Stimulated activated CD4-positive, alpha-beta T cell treated with anti-CD3 and anti-CD28 coated beads, Interleukin-15, amount 100 ng/mL, for 1 hour (primary cell): Measurements from ENCODE around the gene PTX4.

ENCODE experiments used
- DNase-seq, 2 donors: peaks; one replicate each; pipeline ENCODE4 v3.0.0-alpha.2; 2020; ENCODE audit warnings: low read depth in 1 of 2, low spot score in 1 of 2

The PTX4 gene

DNA sequence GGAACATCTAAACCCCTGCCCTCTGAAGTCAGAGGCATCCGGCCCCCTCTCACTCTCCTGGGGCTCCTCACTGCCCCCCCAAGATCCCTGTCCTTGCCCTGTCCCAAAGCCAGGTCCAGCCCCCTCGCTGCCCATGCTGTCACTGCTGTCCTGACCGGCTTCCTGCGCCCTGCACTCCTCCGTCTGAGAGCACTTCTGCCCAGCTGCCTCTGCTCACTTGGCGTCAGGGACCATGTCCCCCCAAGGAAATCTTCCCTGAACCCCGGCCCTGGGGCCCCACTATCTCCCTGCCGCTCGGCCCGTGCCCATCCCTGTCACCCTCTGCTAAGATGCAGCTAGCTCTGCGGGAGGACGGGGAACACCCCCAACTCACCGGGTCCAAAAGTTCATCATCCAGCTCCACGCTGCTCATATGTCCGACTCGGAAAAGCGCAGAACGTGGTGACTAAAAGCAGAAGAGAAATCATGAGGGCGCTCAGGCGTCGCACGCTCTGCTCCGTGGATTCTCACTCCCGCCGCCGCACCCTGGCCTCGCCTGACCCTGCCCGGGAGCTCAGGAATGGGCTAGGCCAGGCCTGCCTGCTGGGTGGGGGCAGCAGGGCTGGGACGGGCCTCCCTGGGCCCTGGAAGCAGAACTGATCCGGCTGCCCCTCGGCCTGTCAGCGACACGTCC, 23.7 kb downstream of the PTX4 start:
- no peak for DNase-seq

DNA sequence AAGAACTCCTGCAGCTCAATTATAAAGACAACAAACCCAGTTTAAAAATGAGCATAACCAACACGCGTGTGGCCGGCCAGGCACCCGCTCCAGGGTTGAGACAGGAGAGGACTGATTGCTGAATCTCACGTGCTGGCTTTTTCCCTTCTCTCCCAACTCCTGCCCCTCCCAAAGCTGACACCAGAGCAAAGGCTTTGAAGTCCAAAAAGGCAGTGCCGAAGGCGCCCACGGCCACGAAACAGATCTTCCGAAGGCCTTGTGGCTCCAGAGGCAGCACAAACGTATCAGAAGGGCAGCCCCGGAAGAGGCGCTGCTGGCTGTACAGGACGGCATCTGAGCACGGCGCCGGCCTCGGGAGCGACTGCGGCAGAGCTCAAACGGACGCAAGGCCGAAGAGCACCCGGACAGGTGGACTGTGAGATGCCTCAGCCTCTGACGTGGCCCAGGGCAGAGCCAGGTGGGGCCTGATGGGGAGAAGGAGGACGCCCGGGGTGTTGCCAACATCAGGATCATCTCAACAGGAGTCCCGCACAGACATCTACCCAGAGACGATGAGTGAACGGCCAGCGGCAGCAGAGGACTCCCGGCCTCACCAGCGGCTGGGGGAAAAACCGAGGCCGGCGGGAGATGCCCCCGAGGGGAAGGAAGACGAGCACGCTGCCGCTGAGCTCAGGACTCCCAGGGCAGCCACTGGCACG, 24.4 kb downstream of the PTX4 start:
- no peak for DNase-seq

DNA sequence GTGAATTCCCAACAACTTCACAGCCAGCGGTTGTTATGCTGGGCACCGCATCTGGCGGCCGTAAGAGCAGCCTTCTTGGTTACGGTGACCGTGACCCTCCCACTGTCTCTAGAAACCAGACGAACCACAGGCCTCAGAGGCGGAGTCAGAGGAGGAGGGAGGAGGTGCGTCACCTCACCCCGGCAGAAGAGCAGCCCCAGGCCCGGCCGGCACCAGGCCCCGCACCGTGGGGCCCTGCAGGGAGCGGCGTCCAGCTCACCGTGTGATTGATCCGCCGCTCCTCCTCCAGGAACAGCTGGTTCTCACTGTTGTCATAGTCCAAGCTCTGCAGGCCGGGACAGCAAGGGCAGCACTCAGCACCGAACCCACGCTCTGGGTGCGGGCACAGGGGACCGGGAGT, 27.6 kb downstream of the PTX4 start:
- no peak for DNase-seq

DNA sequence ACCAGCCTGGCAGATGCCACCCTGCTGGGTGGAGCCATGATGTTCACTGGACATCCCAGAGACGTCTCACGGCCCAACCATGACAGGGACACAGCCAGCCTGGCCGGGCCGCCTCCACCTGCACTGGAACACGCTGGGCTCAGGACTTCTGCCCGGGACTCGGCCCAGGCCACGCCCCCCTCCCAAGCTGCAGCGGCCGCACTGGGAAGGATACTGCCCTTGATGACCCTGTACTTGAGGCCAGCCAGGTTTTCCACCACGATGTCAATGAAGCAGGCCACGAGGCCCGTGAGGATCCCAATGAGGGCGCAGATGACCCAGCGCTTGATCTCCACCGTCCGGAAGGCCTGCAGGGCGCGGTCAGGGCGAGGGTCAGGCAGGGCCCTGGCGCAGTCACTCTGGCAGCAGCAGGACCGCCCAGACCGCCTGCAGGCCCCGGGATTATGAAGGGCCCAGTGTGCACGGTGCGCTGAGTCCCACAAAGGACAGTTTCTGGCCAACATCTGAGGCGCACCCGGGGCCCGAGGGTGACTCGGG, 28.1 kb downstream of the PTX4 start:
- DNase-seq = no peak

DNA sequence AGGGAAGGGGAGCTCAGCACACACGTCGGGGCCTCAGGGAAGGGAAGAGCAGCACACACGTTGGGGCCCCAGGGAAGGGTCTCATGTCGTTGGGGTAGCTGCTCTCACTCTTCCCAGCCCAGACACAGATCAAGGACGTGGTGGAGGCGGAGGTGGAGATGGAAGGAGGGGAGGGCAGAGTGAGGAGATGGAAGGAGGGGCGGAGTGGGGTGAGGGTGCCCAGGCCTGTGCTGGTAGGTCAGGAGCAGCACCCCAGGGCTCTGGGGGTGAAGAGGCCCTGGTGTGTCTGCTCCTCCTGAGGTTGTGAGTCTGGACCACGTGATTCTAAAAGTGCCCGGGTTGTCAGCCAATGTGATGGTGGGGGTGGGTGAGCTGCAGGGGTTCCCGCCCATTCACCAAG, 28.8 kb downstream of the PTX4 start:
- no peak for DNase-seq

DNA sequence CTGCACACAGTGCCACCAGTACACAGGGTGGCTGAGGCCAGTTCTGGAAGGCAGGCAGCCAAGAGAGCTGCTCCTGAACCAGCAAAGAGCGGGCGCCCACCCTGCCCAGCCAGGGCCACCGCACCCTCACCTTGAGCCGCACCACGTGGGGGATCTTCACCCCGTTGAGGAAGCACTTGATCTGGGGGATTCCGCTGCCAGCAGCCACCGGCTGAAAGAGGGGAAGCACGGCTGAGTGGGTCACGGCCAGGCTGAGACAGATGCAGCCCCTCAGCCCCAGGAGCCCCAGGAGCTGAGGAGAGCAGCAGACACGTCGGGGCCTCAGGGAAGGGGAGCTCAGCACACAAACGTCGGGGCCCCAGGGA, 29.8 kb downstream of the PTX4 start:
- no peak for DNase-seq

DNA sequence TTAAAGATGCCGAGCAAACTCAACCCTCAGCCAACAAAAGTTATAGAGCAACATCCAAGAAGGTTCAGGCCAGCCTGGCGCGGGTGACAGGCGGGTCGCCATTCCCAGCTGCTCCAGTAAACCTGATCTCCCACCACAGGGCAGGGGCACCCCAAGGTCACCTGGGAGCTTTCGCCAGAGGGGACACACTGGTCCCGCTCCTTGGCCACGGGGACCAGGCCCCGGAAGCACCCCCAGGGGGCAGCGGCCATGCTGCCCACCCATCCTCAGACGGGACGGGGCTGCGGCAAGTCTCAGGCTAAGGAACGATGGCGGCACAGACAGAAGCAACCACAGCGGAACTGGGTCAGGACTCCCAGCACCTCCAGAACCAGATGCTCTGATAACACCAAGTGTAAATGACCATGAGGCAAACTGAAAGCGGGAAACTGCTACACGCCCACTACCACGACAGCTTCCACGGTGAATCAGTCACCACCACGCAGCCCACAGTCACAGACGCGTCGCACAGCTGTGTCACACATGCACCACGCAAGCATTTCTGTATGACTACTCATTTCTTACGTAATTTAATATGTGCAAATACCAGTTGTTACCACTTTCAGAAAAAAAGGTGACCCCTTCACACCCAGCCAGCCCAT, 30.3 kb downstream of the PTX4 start:
- no peak for DNase-seq

DNA sequence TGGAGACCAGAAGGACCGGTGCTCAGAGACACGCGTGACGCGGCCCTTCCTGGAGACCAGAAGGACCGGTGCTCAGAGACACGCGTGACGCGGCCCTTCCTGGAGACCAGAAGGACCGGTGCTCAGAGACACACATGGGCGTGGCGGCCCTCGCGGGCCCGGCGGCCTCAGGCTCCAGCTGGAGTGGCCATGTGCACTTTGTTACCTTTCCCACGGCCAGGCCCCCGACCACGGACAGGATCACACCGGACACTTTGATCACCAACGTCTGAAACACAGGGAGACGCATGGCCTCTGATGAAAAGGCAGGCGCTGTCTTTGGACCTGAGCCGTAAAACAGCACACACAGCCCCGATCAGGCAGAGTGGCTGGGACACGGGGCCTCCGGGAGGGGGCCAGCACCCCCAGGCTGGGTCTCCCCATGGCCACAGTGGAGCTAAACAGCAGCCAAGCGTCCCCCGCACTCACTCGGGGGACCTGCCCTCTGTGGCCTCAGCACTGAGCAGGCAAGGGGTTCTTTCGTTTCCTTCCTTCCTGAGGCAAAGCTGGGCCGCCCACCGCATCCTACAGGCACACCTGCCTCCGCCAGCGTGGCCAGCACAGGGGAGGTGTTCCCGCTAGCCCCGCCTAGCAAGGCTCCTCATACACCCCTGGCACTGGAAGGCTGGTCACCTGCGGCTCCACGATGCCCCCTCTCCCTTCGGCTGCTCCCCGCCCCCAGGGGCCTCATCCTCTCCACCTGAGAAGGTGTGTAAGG, 31.1 kb downstream of the PTX4 start:
- no peak for DNase-seq

DNA sequence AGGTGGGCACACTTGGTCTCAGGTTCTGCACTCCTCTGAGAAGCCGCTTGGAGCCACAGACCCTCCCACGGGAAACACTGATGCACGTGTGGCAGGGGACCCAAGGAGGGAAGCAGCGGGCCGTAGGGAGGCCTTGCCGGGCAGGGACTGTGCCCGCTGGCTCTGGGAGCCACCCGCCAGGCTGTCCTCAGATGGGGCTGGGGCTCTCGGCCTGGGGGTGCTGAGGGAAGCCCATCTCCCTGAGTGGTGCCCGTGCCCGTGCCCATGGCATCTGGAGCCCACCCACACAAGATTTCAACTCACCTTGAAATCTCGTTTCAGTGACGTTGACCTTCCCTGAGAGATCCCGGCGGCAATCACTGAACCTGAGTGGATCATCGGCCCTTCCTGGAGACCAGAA, 31.8 kb downstream of the PTX4 start:
- DNase-seq = no peak

DNA sequence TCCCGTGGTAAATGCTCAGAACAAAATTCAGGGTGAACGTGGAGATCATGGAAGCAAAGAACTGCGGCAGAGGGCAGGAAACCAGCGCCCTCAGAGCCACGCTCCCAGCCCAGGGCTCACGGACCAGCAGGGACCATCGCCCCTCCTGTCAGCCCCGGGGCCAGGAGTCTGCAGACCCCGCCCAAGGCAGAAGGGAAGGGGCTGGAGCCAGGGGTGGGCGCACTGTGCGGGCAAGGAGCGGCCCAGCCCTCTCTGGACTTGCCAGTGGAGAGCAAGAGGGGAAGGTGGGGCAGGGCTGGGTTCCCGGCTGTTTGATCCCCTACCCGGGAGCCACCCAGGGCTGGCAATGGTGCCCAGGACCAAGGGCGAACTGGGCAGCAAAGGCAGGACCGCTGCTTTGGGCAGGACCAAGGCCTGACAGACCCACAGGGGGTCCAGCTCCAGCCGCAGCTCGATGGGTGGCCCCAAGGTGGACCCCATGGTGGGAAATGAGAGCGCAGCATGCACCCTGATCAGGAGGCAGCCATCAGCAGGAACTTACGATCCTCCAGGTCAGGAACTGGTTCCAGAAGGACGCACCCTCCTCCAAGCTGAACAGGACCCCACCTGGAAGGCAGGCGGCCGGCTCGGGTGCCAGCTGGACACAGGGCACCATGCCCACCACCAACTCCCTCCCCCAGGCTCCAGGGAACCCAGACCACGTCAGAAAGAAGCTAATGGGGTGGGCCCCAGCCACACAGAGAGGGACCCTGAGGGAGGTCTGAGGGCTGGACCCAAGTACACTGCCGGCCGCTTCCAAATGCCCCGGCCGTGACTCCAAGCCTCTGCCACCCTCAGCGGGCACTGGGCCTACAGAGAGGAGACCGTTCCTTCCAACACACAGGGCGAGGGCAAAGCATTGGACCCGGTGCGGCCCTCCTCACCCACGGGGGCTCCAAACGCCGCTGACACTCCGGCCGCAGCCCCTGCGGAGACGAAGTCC, 33.3 kb downstream of the PTX4 start:
- no peak for DNase-seq

DNA sequence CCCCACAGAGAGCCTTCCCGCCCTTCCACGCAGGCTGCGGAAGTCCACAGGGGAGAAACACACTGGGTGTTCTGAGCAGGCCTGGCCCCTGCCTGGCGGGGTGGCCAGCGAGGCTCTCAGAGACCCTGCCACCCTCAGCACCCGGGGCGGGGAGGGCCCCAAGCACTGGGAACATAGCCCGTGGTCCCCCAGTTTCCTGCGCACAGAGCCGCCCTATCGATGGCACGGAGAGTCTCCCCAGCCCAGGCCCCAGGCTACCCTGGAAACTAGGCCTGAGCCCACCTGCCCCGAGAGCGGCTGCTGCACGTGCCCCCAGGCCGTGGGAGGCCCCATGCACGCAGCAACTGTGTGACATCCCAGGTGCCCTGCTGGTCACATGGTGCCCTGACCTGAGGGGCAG, 34.2 kb downstream of the PTX4 start:
- no peak for DNase-seq

DNA sequence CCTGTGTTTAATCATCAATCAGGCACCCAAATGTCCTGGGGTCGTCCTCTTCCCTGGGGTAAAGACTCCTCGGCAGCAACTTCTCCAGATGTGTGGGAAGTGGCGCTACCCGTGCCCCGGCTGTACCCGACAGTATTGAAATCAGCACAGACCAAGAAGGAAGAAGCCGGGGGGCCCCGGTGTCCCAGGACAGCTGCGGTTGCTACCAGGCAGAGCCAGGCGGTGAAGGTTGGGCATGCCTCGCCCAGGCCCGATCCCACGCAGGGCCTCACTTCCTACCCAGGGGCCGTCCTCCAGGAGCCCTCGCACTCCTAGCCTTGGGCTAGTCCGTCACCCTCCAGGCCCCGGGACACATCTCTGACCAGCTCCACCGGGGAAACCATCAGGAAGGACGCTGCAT, 35.4 kb downstream of the PTX4 start:
- no peak for DNase-seq

DNA sequence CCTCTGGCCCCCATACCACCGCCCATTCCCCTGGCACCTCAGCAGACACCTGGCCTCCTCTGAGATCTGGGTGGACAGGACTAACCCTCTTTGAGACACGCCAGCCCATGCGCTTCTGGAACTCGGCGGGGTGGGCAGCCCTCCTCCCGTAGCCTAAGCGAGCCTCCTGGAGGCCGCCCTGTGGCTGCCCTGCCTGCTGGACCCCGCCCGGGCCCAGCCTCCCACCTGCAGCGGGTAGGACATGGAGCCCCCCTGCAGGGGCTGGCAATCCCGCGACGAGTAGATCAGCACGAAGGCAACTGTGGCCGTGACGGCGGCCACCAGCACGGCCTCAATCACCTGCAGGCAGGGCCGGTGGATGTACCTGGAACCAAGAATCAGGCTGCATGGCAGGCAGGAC, 36.2 kb downstream of the PTX4 start:
- no peak for DNase-seq

DNA sequence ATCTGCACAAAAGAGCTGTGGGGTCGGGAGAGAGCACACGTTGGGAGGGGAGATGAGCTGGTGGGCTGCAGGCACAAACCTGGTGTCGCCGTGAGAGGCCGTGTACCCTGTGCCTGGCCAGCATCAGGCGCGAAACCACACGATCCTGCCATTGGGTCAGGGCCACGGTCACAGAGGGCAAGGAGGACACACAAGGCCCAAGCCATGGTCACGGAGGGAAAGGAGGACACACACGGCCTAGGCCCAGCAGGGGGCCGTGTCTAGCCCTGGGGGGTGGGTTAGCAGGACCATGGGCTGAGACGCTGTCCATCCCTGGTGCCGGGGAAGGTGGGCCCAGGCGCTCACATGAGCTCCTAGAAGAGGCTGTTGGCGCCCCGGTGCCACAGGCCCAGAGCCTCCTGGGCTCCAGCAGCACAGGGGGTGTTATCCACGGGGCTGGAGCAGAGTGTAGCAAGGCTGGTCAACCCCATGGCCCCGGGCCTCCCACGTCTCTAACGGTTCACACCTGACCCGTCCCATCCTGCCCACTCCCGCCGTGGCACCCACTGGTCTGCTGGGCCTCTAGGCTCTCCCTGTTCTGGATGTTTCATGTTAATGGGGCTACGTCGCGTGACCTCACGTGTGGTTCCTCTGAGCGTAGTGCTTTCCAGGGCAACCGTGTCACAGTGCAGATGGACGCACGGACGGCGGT, 36.9 kb downstream of the PTX4 start:
- DNase-seq = no peak

DNA sequence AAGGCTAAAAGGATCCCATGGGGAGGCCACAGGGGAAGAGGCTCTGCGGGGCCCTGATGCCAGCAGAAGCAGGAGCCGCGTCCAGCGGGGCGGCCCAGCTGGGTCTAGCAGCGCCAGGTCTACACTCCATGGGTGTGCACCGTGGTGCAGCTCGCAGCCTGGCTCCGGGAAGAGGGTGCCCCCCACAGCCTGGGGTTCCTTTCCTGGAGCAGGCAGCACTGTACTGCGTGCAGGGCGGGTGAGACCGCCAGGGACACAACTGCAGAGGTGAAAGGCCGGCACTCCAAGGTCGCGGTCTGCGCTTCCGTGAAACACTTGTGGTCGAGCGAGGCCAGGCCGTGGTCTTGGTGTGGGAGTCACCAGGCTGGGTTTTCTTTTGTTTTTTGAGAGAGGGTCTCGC, 37.9 kb downstream of the PTX4 start:
- no peak for DNase-seq

DNA sequence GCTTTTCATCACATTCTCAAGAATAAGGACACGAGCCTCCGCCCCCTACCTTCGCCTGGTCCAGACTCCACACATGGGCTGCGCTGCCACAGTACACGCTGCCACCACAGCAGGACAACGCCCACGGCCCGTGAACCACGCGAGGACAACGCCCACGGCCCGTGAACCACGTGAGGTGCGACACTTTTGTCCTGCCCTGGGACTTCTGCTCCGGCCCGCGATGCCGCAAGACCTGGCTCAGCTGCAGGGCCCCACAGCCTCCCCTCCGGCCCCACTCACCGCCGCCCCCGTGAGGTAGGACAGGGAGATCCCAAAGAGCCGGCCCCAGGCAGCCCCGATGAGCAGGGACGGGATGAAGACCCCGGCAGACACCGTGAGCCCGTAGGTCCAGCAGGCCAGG, 38.5 kb downstream of the PTX4 start:
- no peak for DNase-seq

DNA sequence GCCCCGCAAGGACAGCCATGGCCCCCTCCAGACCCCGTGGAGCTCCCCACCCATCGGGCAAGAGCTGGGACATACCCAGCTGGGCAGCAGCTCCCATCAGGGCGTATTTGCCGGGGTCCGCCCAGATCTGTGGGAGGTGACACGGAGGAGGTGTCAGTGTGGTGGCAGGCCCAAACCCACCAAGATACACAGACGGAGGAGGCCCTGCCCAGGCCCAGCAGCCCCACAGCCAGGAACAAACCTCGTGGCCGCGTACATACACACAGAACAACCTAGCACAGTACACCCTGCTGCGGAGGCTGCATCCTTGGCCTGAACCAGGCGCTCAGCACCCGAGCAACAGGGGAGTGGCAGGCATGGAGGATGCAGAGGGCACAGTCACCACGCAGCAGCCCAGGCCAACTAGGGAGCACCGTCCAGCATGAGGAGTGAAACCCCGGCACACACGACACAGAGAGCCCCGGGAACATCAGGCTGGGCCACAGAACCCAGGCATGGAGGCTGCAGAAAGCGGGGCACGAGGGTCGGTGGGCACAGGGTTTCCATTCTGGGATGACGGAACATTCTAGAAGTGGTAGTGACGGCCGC, 39.4 kb downstream of the PTX4 start:
- no peak for DNase-seq

DNA sequence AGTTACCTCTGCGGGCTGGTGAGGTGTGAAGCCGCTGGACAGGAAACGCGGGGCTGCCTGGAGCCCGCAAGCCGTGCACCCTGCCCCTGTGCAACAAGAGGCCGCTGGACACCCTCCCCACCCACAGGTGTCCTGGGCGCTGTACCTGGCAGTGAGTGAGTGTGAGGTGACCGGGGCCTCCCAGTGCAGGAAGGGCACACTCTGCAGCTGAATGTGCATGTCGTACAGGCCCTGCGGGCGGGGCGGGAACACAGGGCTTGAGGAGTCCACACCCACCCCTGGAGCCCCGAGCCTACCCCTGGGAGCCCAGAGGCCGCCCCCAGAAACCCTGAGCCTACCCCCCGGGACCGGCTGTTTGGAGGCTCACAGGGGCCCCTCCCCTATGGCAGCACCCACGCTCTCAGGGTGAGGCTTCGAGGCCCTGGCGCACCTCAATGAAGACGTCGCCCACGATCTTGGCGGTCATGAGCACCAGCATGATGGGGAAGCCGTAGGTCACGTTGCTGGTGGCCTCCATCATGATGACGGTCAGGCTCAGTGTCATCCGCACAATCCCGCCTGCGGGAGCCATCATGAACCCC, 40.1 kb downstream of the PTX4 start:
- no peak for DNase-seq

DNA sequence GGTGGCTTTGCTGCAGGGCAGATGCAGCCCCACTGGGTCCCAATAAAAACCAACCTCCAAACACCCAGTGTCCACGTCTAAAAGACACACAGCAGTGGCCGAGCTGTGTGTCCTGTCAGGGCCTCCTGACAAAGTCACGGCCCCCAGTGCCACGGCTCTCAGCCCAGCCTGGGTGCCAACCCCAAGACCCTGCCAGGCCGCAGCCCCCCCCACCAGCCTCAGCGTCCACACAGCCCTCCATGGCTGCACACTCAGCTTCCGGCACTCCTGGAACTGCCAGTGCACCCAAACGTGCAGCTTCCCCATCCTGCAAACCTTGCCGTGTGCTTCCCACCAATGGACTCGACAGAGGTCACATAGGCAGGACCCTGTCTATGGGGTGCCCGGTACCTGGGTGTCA, 40.8 kb downstream of the PTX4 start:
- DNase-seq = no peak
